Liver (tissue), 3 donors: Measurements from ENCODE around the gene ZNF311.

Experiments used
- SP1 ChIP-seq: IDR thresholded peaks from 2 replicates; pipeline ENCODE4 v1.6.1; 2018; ENCODE audit warnings: antibody characterized with exemption, mild to moderate bottlenecking
- TAF1 ChIP-seq: conservative IDR thresholded peaks from 2 replicates; pipeline ENCODE4 v1.6.1; 2016; ENCODE audit warnings: antibody characterized with exemption, mild to moderate bottlenecking
- TF ChIP-seq, protein P1 (sequence below): fragments of 150-350 bp; IDR thresholded peaks from 2 replicates; pipeline ENCODE4 v1.5.1; 2017; ENCODE audit warnings: improper control_type of control experiment, low read depth, low read length; ENCODE audit not compliant: missing input control
- donor health status: healthy.
- donor health status: healthy.

DNA sequence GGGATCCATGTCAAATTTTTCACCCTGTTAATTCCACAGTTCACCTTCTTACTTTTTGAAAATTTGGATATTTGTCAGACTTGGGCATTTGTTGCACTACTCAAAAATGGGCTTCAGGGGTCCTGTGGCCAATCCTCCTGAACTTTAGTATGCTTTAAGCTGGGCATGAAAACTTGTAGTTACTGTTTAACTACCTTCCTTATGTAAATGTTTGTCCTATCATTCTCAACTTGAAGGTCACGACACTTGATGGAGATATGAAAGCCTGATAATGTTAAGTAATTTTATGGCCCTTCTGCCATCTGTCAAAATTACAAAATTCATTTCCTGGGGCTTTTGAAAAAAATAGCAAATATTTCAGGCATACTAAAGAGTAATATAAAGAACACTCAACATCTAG is 4.2 kb upstream of the ZNF311 start:
- TF ChIP-seq SP1: no peak
- no peak for TF ChIP-seq TAF1
- TF ChIP-seq, protein P1, sequence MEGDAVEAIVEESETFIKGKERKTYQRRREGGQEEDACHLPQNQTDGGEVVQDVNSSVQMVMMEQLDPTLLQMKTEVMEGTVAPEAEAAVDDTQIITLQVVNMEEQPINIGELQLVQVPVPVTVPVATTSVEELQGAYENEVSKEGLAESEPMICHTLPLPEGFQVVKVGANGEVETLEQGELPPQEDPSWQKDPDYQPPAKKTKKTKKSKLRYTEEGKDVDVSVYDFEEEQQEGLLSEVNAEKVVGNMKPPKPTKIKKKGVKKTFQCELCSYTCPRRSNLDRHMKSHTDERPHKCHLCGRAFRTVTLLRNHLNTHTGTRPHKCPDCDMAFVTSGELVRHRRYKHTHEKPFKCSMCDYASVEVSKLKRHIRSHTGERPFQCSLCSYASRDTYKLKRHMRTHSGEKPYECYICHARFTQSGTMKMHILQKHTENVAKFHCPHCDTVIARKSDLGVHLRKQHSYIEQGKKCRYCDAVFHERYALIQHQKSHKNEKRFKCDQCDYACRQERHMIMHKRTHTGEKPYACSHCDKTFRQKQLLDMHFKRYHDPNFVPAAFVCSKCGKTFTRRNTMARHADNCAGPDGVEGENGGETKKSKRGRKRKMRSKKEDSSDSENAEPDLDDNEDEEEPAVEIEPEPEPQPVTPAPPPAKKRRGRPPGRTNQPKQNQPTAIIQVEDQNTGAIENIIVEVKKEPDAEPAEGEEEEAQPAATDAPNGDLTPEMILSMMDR: no peak
